GM18870 (cell line): Measurements from ENCODE around the gene BICC1.
"Not testable (repeated sequence)": the region's sequence is repeated elsewhere in the genome, so short reads cannot be mapped to it uniquely, and the experiment has no call there.

ENCODE experiments used
- ATAC-seq: cut with Tn5 transposase; IDR thresholded peaks from one replicate; pipeline ENCODE4 v1.9.1; 2021; ENCODE audit warnings: moderate library complexity; ENCODE audit not compliant: unreplicated experiment

BICC1 gene

DNA sequence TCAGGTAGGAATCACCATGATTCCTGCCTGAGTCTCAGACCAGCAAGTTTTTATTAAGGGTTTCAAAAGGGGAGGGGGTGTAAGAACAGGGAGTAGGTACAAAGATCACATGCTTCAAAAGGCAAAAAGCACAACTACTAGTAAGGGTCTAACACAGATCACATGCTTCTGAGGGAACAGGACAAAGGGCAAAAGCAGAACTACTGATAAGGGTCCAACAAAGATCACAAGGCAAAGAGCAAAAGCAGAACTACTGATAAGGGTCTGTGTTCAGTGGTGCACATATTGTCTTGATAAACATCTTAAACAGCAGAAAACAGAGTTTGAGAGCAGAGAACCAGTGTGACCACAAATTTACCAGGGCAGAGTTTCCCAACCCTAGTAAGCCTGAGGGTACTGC lies 84.5 kb downstream of the BICC1 start:
- ATAC-seq, result not testable (repeated sequence)

DNA sequence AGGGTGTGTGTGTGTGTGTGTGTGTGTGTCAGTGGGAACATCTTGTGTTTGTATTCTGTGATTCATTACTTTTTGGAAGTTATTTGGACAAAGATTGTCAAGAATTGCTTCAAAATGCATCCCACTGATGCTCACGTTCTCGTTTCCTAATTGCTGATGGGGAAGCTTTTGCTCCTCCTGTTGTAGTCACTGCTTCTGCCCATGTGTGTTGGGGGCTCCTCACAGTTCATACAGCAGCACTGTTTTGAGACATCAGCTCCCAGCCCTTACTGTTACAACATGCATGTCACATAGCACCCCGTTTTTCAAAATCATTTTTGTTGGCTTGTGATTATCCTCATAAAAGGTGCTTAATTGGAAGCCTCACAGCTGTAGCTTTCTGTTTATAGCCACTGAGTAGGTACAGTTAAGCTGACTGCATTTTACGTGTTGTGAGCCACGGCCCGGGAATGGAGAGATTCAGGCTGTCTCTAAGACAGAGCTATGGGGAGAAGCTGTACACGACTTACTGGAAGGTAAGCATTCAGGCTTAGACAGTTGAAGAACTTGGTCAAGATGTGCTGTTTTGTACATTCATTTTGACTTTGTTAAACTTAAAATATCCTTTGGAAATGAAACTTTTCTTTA lies 87.4 kb downstream of the BICC1 start:
- no peak for ATAC-seq

DNA sequence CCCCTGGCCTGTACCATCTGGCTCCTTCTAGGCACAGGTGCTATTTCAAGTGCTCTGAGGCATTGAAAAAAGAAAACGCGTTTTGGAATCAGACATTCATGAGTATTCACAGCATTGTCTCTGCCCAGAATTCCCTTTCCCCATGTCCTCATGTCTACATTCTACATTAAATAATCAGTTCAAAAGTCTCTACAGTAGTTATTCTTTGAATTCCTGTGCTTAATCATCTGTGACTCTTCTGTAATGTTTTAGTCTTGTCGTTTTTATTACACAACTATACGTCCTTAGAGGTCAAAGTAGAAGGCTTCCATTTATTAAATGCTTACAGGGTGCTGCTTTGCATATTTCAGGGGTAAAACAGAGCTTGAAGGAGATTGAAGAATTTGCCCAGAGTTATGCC lies 95.7 kb downstream of the BICC1 start:
- ATAC-seq, result no peak

GRCh38 chr10:58608826-58609531 lies 96.3 kb downstream of the BICC1 start:
- ATAC-seq, result no peak

DNA sequence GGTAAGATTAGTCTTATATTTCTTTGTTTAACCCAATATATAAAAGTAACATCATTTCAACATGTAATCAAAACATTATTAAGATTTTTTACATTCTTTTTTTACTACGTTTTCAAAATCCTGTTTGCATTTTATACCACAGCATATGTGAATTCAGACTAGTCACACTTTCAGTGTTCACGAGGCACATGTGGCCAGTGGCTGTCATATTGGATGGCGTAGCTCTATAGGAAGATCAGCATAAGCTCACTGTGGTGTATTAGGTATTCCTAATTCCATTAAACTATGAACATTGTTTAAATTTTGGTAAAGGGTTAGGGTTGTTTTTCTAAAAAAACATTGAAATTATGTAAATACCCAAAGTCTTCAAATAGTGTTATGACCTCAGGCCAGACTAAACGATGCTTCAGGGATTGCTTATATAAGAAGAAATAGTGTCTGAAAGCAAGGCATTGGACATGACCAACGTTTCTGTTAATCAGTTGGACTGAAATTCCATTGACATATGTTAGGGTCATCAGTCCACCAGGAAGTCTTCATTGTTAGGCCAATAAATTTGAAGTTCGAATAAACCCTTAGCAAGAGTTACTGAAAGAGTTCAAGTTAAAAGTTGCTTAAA lies 97.0 kb downstream of the BICC1 start:
- no peak for ATAC-seq

GRCh38 chr10:58615237-58615935 lies 102.7 kb downstream of the BICC1 start:
- ATAC-seq, result no peak

- no peak for ATAC-seq
Measured at GRCh38 chr10:58618158-58618676, 105.5 kb downstream of the BICC1 start.

- no peak for ATAC-seq
Measured at GRCh38 chr10:58621379-58622077, 108.9 kb downstream of the BICC1 start.

- ATAC-seq, result no peak
Measured at GRCh38 chr10:58622246-58622645, 109.6 kb downstream of the BICC1 start.

DNA sequence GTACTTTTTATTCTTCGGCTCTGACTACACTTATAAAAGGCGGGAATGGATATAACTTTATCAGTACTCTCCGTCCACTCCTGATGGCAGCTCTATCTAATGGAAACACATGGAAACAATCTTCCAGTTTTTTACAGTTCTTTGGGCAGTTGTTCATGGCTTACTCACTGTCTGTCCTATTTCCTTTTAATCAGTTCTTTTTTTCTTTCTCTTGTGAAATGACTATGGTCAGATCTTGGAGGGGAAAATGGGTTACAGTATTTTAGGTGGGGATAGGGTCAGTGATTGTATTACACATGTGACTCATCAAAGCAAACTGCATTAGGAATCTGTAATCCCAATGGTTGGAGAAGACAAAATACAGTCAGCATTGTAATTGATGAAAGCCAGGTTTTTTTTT lies 112.4 kb downstream of the BICC1 start:
- ATAC-seq, result no peak

- no peak for ATAC-seq
Measured at GRCh38 chr10:58627392-58627791, 114.7 kb downstream of the BICC1 start.

GRCh38 chr10:58631715-58632114 lies 119.0 kb downstream of the BICC1 start:
- ATAC-seq, result no peak

DNA sequence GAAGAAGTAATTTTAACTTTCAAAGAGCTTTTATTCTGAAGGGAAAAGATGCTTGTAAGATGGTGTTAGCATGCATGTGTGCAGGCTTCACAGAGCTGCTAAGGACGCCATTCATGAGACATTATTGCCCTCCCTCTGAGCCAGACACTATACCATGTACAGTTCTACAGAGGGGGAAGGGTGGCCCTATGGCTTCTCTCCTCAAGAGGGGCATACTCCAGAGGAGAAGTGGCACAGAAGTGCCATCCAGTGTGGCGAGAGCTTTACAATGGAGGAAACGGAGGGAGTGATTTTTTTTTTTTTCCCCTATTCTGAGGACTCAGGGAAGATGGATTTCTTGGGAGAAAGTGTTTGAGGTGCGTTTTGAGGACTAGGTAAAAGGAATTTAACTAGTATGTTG lies 119.5 kb downstream of the BICC1 start:
- ATAC-seq, result no peak

DNA sequence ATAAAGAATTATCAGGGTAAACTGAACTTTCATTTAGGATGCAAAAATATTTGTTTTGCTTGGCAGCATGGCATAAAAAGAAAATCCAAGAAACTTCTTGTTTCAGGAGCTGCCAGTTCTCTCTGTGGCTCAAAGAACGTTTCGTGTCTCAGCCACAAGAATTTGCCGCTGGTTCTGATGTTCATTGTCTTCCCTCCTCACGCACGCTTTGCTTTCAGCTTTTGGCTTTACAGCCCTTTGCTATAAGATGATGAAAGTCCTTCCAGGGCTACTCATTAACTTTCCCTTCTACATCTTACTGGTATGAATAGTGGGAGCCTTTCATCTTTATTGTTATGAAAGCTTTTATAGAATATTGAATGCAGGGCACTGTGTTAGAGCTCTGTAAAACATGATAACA lies 124.7 kb downstream of the BICC1 start:
- no peak for ATAC-seq

GRCh38 chr10:58638388-58638787 lies 125.7 kb downstream of the BICC1 start:
- ATAC-seq, result no peak

- no peak for ATAC-seq
Measured at GRCh38 chr10:58641095-58641531, 128.4 kb downstream of the BICC1 start.

DNA sequence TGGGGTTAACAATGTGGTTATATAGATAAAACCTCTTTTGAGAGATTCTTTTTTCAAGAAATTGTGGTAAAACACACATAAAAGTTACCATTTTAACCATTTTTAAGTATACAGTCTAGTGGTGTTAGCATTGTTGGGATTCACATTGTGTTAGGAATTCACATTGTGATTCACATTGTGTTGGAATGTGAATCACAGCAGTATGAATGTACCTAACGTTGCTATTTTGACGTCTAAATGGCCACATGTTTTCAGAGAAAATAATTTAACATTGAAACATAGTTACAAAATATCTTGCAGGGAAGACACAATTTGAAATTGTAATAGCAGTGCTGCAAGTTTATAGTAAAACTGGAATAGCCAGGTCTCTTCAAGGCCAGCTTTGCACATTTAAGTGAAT lies 129.0 kb downstream of the BICC1 start:
- ATAC-seq, result no peak

DNA sequence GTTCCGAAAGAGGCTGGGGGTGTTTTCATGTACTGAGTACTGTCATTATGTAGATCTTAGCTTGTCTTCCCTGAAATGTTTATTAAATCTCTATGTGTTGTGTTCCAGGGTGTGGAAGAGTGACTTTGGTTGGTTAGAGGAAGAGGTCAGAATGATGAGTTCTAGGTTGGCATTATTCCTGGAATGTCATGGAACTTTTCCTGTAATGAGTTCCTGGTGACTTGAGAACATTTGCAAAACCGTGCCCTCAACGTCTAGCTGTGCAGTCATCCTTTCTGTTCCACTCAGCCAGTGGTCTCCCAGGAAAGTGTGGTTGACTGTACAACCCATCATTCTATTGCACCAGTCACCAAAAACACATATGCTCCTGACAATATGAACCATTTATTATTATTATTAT lies 129.6 kb downstream of the BICC1 start:
- ATAC-seq, result no peak

- no peak for ATAC-seq
Measured at GRCh38 chr10:58642916-58643428, 130.3 kb downstream of the BICC1 start.

DNA sequence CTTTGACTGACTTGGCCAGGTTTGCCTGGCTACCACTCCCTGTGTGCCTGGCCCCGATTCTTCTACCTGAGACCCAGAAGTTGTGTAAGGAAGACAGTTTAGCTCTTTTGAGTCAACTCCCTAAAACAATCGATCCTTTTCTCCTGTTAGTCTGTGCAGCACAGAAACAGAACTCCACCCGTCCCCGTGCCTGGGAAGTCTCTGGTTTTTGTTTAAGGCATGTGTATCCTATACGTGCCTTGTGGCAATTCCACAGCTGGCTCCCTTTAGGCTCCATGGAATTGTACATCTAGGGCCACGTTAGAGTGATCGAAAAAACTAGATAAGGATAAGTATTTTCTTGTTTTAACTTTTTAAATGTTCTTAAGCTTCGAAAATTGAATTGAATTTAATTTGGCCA lies 131.6 kb downstream of the BICC1 start:
- no peak for ATAC-seq
